Activated CD8-positive, alpha-beta memory T cell treated with anti-CD3 and anti-CD28 coated beads, Interleukin-2, amount 10 ng/mL, durations not matched to agents 7 days and 5 days (primary cell): ENCODE data around the gene GAK. TPM values are rescaled to one million over a fixed set of nuclear protein-coding genes. Genes with fewer than 3 reads are reported as not detected.

Experiments used
- ATAC-seq: fragments of 150-1000 bp; cut with Tn5 transposase; one replicate; pipeline ENCODE4 v1.10.0; 2021; ENCODE audit warnings: moderate library complexity
- CTCF ChIA-PET: fragments of 350-600 bp; sonication (Branson Sonifier 250); formaldehyde crosslinking; loops from one replicate; lab custom pipeline; 2021; ENCODE audit warnings: antibody characterized with exemption; lab: Charles Lee
- DNase-seq: peaks from one replicate; pipeline ENCODE4 v3.0.0-alpha.2; 2020
- H3K27ac Mint-ChIP-seq: one replicate; pipeline ENCODE4 v1.8.0; 2021; ENCODE audit warnings: mild to moderate bottlenecking, mixed read lengths
- H3K27me3 Mint-ChIP-seq: one replicate; pipeline ENCODE4 v1.8.0; 2021; ENCODE audit warnings: mixed read lengths
- H3K36me3 Mint-ChIP-seq: one replicate; pipeline ENCODE4 v1.8.0; 2021; ENCODE audit warnings: mild to moderate bottlenecking, mixed read lengths
- H3K4me1 Mint-ChIP-seq: one replicate; pipeline ENCODE4 v1.8.0; 2021; ENCODE audit warnings: mixed read lengths
- H3K4me3 Mint-ChIP-seq: one replicate; pipeline ENCODE4 v1.8.0; 2021; ENCODE audit warnings: mild to moderate bottlenecking, moderate library complexity, mixed read lengths
- H3K9me3 Mint-ChIP-seq: one replicate; pipeline ENCODE4 v1.8.0; 2022; ENCODE audit warnings: low read depth, mixed read lengths
- total RNA-seq, 2 experiments: library from RNA; stranded (reverse); gene quantifications; one replicate each; pipeline ENCODE4 v1.2.3, GENCODE V29; 2021

Gene GAK
- total RNA-seq, 2 experiments from 2014 or later = 152 to 176 TPM

GRCh38 chr4:896216-896615 is 35.9 kb downstream of the GAK start:
- Mint-ChIP-seq H3K9me3 (no peaks in the 10 kb centered on the region), H3K36me3 (peaks cover 6% of the 10 kb centered on the region), H3K4me3 (no peak overlapping the region), H3K27me3 (no peaks in the 10 kb centered on the region), H3K27ac (no peak overlapping the region), H3K4me1 (no peaks in the 10 kb centered on the region)
- CTCF ChIA-PET = interaction anchor here (1.5 kb wide), 1 partner anchor 154 kb away, joined by 4 read pairs; no protein-coding TSS in a partner anchor
- no peak for DNase-seq
- no peak for ATAC-seq

DNA sequence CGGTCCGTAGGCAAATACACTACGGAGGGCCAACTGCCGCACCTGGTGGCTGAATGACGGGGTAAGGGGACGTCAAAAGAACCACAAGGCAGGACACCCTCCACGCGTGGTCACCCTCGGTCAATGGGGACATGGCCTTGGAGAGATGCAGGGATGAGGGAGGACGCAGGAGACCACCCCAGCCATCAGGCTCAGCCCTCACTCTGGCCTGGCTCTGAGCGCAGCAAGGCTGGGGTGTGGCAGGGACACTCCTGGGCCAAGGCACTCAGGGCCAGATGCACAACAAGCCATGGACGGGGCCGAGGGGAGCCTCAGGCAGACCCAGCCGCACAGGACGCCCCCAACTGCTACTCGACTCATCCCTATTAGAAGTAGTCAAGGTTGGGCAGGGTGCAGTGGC is 36.5 kb downstream of the GAK start:
- H3K4me3 Mint-ChIP-seq = no peak overlapping the region
- H3K4me1 Mint-ChIP-seq = no peaks in the 10 kb centered on the region
- ATAC-seq (no peak), DNase-seq (no peak)
- CTCF ChIA-PET = interaction anchor here (1.5 kb wide), 1 partner anchor 153 kb away, joined by 4 read pairs; no protein-coding TSS in a partner anchor
- no peaks in the 10 kb centered on the region for H3K27me3 Mint-ChIP-seq
- no peaks in the 10 kb centered on the region for H3K9me3 Mint-ChIP-seq
- H3K27ac Mint-ChIP-seq = no peak overlapping the region
- peaks cover 9% of the 10 kb centered on the region for H3K36me3 Mint-ChIP-seq

DNA sequence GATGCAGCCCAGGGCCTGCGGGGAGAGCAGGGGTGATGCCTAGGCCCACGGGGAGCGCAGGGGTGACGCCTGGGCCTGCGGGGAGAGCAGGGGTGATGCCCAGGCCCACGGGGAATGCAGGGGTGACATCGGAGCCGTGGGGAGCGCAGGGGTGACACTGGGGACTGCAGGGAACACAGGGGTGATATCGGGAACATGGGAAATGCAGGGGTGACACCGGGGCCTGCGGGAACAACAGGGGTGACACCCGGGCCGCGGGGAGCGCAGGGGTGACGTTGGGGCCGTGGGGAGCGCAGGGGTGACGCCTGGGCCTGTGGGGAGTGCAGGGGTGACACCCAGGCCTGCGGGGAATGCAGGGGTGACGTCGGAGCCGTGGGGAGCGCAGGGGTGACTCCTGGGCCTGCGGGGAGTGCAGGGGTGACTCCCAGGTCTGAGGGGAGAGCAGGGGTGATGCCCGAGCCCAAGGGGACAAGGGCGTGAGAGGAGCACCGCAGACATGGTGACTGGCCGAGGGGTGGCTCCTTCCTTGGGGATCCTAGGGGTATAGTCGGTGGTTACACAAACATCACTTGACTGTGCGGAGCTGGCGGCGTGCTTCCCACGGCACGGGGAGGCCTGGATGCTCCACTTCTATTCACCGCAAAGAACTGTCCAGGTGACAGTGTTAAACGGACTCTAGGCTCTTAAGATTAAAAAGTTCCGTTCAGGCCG is 38.0 kb downstream of the GAK start:
- Mint-ChIP-seq H3K27me3 (no peaks in the 10 kb centered on the region), H3K36me3 (peaks cover 17% of the 10 kb centered on the region), H3K9me3 (no peaks in the 10 kb centered on the region), H3K27ac (no peak overlapping the region), H3K4me1 (no peaks in the 10 kb centered on the region), H3K4me3 (no peak overlapping the region)
- no peak for DNase-seq
- CTCF ChIA-PET = interaction anchor here (1.5 kb wide), 1 partner anchor 152 kb away, joined by 4 read pairs; no protein-coding TSS in a partner anchor
- ATAC-seq = no peak

DNA sequence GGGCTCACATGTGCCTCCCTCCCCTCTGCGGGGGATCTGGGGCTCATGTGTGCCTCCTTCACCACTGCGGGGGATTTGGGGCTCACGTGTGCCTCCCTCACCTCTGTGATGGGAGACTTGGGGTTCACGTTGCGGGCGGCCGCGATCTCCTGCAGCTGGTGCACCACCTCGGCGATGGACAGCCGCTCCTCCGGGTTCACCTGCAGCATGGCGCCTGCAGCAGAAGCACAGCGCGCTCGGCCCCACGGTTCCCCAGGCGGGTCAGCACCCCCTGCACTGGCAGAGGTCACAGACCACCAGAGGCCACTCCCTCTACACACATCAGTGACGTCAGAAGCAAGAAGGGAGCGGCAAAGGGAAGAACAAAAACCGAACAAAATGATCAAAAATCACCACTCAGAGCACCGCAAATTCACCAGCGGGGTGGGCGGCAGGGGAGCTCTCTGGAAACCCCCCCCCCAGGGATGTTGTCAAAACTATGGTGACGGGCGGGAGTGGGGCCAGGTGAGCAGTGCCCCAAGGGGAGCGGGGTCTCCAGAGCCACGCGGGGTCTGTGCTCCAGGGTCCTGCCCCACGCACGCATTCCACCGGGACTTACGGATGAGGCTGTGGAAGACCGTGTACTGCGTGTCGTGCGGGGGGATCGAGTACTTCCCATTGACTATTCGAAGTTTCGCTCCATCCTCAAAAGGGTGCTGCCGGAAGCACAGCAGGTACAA is 38.7 kb downstream of the GAK start:
- CTCF ChIA-PET = no interaction called here

GRCh38 chr4:892780-893179 is 39.3 kb downstream of the GAK start:
- Mint-ChIP-seq H3K27me3 (no peaks in the 10 kb centered on the region), H3K4me1 (no peaks in the 10 kb centered on the region), H3K27ac (no peak overlapping the region), H3K36me3 (peaks cover 27% of the 10 kb centered on the region), H3K4me3 (no peak overlapping the region), H3K9me3 (peaks cover under 1% of the 10 kb centered on the region)
- ATAC-seq (no peak), DNase-seq (no peak)
- CTCF ChIA-PET = interaction anchor here (1.1 kb wide), 1 partner anchor 10 kb away, joined by 3 read pairs; no protein-coding TSS in a partner anchor

More for the DNA sequence above, 38.7 kb downstream of the GAK start:
- Mint-ChIP-seq H3K9me3 (no peaks in the 10 kb centered on the region), H3K27ac (no peak overlapping the region), H3K4me3 (no peak overlapping the region), H3K4me1 (no peaks in the 10 kb centered on the region), H3K36me3 (peaks cover 21% of the 10 kb centered on the region), H3K27me3 (no peaks in the 10 kb centered on the region)
- DNase-seq (no peak), ATAC-seq (no peak)

DNA sequence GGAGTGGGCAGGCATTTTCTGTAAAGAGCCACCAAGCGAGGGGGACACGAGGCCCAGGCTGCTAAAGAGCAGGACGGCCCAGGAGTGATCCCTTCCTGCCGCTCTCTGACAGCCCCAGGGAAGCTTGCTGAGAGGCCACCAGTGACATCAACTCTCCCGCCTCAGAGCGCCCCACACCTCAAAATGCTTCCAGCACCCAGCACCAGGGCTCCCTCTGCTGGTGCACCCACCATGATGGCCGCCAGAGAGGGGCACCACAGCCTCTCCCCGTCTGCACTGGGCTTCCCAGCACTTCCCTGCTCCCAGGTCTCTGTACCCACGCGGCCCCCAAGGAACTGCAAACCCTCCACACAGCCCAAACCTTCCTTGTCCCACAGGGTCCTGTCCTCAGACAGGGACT is 40.4 kb downstream of the GAK start:
- Mint-ChIP-seq H3K27ac (no peak overlapping the region), H3K4me1 (no peaks in the 10 kb centered on the region), H3K4me3 (no peak overlapping the region), H3K9me3 (peaks cover 9% of the 10 kb centered on the region), H3K27me3 (no peaks in the 10 kb centered on the region), H3K36me3 (peaks cover 38% of the 10 kb centered on the region)
- ATAC-seq (no peak), DNase-seq (no peak)
- CTCF ChIA-PET = interaction anchor here (1.1 to 1.3 kb wide), 2 partner anchors 9 to 95 kb away, joined by 3 to 5 read pairs; partner anchors contain the start of gene IDUA

- Mint-ChIP-seq H3K9me3 (peaks cover 9% of the 10 kb centered on the region), H3K4me3 (no peak overlapping the region), H3K36me3 (peaks cover 35% of the 10 kb centered on the region), H3K27me3 (no peaks in the 10 kb centered on the region), H3K4me1 (no peaks in the 10 kb centered on the region), H3K27ac (no peak overlapping the region)
- no peak for DNase-seq
- ATAC-seq = no peak
- CTCF ChIA-PET = interaction anchor here (0.7 kb wide), 1 partner anchor 97 kb away, joined by 3 read pairs; the partner anchor contains the start of gene IDUA
Measured at GRCh38 chr4:890036-890695, 42.0 kb downstream of the GAK start.

DNA sequence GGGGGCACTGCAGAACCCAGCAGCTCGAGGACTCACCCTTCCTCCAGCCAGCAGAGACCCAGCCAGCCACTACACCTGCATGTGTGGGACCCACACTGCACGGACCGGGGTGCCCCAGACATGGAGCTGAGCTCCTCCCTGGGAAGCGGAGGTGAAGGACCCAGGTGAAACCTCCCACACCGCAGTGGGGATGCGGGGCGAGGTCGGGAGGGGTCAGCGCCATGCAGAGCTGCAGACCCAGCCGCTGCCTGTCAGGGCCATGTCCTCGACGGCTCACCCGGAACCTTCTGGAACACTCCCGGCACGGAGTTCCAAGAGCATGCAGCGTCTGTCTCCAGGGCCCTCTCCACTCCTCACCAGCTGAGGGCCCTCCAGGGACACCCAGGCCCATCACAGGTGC is 42.6 kb downstream of the GAK start:
- CTCF ChIA-PET = no interaction called here

GRCh38 chr4:888029-888428 is 44.1 kb downstream of the GAK start:
- DNase-seq (no peak), ATAC-seq (no peak)
- no peaks in the 10 kb centered on the region for H3K27me3 Mint-ChIP-seq
- peaks cover 9% of the 10 kb centered on the region for H3K9me3 Mint-ChIP-seq
- no peaks in the 10 kb centered on the region for H3K4me1 Mint-ChIP-seq
- no peak overlapping the region for H3K27ac Mint-ChIP-seq
- no peak overlapping the region for H3K4me3 Mint-ChIP-seq
- peaks cover 35% of the 10 kb centered on the region for H3K36me3 Mint-ChIP-seq
- CTCF ChIA-PET = no interaction called here

More for the DNA sequence above, 42.6 kb downstream of the GAK start:
- Mint-ChIP-seq H3K9me3 (peaks cover 9% of the 10 kb centered on the region), H3K4me3 (no peak overlapping the region), H3K27me3 (no peaks in the 10 kb centered on the region), H3K27ac (no peak overlapping the region), H3K36me3 (peaks cover 35% of the 10 kb centered on the region), H3K4me1 (no peaks in the 10 kb centered on the region)
- DNase-seq = no peak
- no peak for ATAC-seq

DNA sequence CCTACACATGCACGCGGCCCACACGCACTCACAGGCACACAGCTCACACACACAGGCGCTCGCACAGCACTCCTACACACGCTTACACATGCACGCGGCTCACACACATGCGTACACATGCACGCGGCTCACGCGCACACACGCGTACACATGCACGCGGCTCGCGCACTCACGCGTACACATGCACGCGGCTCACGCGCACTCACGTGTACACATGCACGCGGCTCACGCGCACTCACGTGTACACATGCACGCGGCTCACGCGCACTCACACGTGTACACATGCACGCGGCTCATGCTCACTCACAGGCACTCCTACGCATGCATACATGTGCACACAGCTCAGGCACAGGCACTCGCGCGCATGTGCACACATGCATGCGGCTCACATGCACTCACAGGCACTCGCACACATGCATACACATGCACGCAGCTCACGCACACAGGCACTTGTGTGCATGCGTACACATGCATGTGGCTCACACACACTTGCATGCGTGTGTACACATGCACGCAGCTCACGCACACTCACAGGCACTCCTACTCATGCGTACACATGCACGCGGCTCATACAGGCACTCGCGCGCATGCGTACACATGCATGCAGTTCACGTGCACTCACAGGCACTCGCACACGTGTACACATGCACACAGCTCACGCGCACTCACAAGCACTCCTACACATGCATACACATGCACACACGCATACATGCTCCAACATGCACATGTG is 44.9 kb downstream of the GAK start:
- no peak for ATAC-seq
- no peak for DNase-seq
- Mint-ChIP-seq H3K4me1 (no peaks in the 10 kb centered on the region), H3K27me3 (no peaks in the 10 kb centered on the region), H3K36me3 (peaks cover 35% of the 10 kb centered on the region), H3K4me3 (no peak overlapping the region), H3K27ac (no peak overlapping the region), H3K9me3 (peaks cover 9% of the 10 kb centered on the region)
- CTCF ChIA-PET = no interaction called here

DNA sequence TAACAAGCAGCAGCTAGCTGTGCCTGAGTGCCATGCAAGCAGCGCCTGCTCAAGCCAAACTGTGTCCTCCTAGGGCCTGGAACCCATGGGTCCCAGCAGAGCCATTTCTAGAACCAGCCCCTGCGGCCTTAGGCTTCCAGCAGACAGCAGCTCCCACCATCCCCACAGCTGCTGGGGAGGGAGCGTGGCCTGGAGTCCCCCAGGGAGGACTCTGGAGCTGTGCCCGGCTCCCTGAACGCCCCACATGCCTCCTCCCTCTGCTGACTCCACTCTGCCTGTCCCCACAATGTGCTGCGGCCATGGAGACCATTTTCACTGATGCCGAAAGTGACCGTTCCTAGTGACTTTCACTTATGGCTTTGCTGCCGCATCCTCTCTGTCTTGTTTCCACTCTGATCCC is 45.9 kb downstream of the GAK start:
- Mint-ChIP-seq H3K27ac (no peak overlapping the region), H3K36me3 (peaks cover 37% of the 10 kb centered on the region)
- CTCF ChIA-PET = no interaction called here

DNA sequence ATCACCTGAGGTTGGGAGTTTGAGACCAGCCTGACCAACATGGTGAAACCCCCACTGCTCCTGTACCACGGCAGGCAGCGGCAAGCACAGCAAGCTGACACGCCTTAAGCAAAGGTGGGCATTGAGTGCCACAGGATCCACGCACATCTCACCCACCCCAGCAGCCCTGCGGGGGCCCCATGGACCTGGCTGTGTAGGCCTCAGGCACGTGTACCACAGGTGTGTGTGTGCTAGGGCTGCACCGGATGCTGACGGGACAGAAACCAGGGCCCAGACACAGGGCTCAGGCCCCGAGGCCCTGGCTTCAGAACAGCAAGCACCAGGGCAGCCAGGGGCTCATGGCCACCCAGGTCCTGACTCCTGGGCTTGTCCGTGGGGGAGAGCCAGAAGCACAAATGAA is 46.8 kb downstream of the GAK start:
- DNase-seq (no peak), ATAC-seq (no peak)
- Mint-ChIP-seq H3K9me3 (peaks cover 9% of the 10 kb centered on the region), H3K27me3 (no peaks in the 10 kb centered on the region), H3K4me1 (peaks cover 3% of the 10 kb centered on the region), H3K27ac (no peak overlapping the region), H3K4me3 (no peak overlapping the region), H3K36me3 (peaks cover 34% of the 10 kb centered on the region)
- CTCF ChIA-PET = no interaction called here

More for the DNA sequence above, 45.9 kb downstream of the GAK start:
- no peaks in the 10 kb centered on the region for H3K4me1 Mint-ChIP-seq
- H3K27me3 Mint-ChIP-seq = no peaks in the 10 kb centered on the region
- DNase-seq = no peak
- no peak for ATAC-seq
- H3K9me3 Mint-ChIP-seq = peaks cover 9% of the 10 kb centered on the region
- no peak overlapping the region for H3K4me3 Mint-ChIP-seq

GRCh38 chr4:884896-885295 is 47.2 kb downstream of the GAK start:
- H3K9me3 Mint-ChIP-seq = peaks cover 9% of the 10 kb centered on the region
- peaks cover 7% of the 10 kb centered on the region for H3K4me1 Mint-ChIP-seq
- CTCF ChIA-PET = no interaction called here
- H3K36me3 Mint-ChIP-seq = peaks cover 31% of the 10 kb centered on the region
- DNase-seq = no peak
- no peaks in the 10 kb centered on the region for H3K27me3 Mint-ChIP-seq
- no peak overlapping the region for H3K4me3 Mint-ChIP-seq
- no peak for ATAC-seq
- no peak overlapping the region for H3K27ac Mint-ChIP-seq
